Mucosa of descending colon (tissue), 3 donors: ENCODE results near the gene BBX. TPM values are rescaled to one million over a fixed set of nuclear protein-coding genes. Genes with fewer than 3 reads are reported as not detected.

Source experiments
- ATAC-seq: fragments of 200-7000 bp; cut with Tn5 transposase; one replicate; pipeline ENCODE4 v1.9.1; 2020; ENCODE audit warnings: mild to moderate bottlenecking, moderate library complexity
- DNase-seq, 3 donors: peaks; one replicate each; pipeline ENCODE4 v3.0.0-alpha.2; 2020
- H3K36me3 ChIP-seq: fragments of 200-600 bp; one replicate; pipeline ENCODE4 v1.8.0; 2021; ENCODE audit warnings: low read depth, mild to moderate bottlenecking
- H3K4me1 ChIP-seq: fragments of 200-600 bp; one replicate; pipeline ENCODE4 v1.8.0; 2021; ENCODE audit warnings: low read depth, mild to moderate bottlenecking
- H3K4me3 ChIP-seq: fragments of 200-600 bp; one replicate; pipeline ENCODE4 v1.8.0; 2021; ENCODE audit warnings: mild to moderate bottlenecking
- H3K9me3 ChIP-seq: fragments of 200-600 bp; one replicate; pipeline ENCODE4 v1.8.0; 2021; ENCODE audit warnings: mild to moderate bottlenecking
- CTCF ChIP-seq: fragments of 200-600 bp; IDR thresholded peaks from one replicate; pipeline ENCODE4 v1.8.0; 2022; ENCODE audit warnings: antibody characterized with exemption, mild to moderate bottlenecking
- intact Hi-C, 2 donors: fragments of 100-400 bp; cut with DNase I in 1 of 2; cut with micrococcal nuclease in 1 of 2; formaldehyde crosslinking; loops; one replicate each; pipeline versions ENCODE4 v1.11.0 to v1.11.1; 2022; cut with DNase I, micrococcal nuclease
- total RNA-seq, 3 donors: library from RNA; stranded (reverse); fragmentation: NEBNext Ultra II Directional in 2 of 3; extraction: Animal tissue kit (Norgen Biotek cat#: 25700) in 2 of 3; gene quantifications; one replicate each; pipeline versions ENCODE4 v1.2.1 to v1.2.4, GENCODE V29; 2021 to 2023
- donor health status: DM: no; HTN: no; CAD: no; lungs with moderate emphysema.
- donor health status: DM: no; HTN: no; CAD: no.
- donor health status: DM: no; HTN: yes; CAD: no.

BBX gene
- total RNA-seq, 3 donors from 2014 or later, result 24.4 to 69.9 (median 26.0) TPM

GRCh38 chr3:107657971-107658370, 135.2 kb downstream of the BBX start:
- Histone ChIP-seq H3K36me3 (no peaks in the 10 kb centered on the region), H3K4me3 (no peak overlapping the region), H3K9me3 (no peaks in the 10 kb centered on the region), H3K4me1 (no peaks in the 10 kb centered on the region)
- DNase-seq (no peak), ATAC-seq (no peak)
- TF ChIP-seq CTCF, result no peak
- intact Hi-C loops, result no loop called here

GRCh38 chr3:107660306-107660976, 137.7 kb downstream of the BBX start:
- intact Hi-C loops, result no loop called here
- H3K9me3 ChIP-seq, result no peaks in the 10 kb centered on the region
- no peaks in the 10 kb centered on the region for H3K4me1 ChIP-seq
- no peak for TF ChIP-seq CTCF
- ATAC-seq (no peak), DNase-seq (peak in 1 of 3 donors; percentile 36)
- H3K36me3 ChIP-seq, result no peaks in the 10 kb centered on the region
- H3K4me3 ChIP-seq, result no peak overlapping the region

- intact Hi-C loops, result no loop called here
- DNase-seq, result no peak
- H3K4me3 ChIP-seq, result no peak overlapping the region
- ATAC-seq, result no peak
- no peak for TF ChIP-seq CTCF
- no peaks in the 10 kb centered on the region for H3K36me3 ChIP-seq
- no peaks in the 10 kb centered on the region for H3K9me3 ChIP-seq
- no peaks in the 10 kb centered on the region for H3K4me1 ChIP-seq
Observed at GRCh38 chr3:107661447-107662123, 138.8 kb downstream of the BBX start.

GRCh38 chr3:107662124-107662507, 139.4 kb downstream of the BBX start:
- TF ChIP-seq CTCF, result no peak
- ATAC-seq (peak; percentile 40), DNase-seq (peak in 1 of 3 donors; percentile 28)
- no peaks in the 10 kb centered on the region for H3K36me3 ChIP-seq
- intact Hi-C loops, result no loop called here
- no peak overlapping the region for H3K4me3 ChIP-seq
- no peaks in the 10 kb centered on the region for H3K9me3 ChIP-seq
- no peaks in the 10 kb centered on the region for H3K4me1 ChIP-seq

GRCh38 chr3:107662586-107662985, 139.8 kb downstream of the BBX start:
- no peak for DNase-seq
- no peak overlapping the region for H3K4me3 ChIP-seq
- H3K9me3 ChIP-seq, result no peaks in the 10 kb centered on the region
- ATAC-seq, result no peak
- H3K4me1 ChIP-seq, result no peaks in the 10 kb centered on the region
- H3K36me3 ChIP-seq, result no peaks in the 10 kb centered on the region
- TF ChIP-seq CTCF, result no peak
- intact Hi-C loops, result no loop called here
